Stimulated activated naive CD4-positive, alpha-beta T cell (primary cell): ENCODE measurements around the gene SSTR1.
A peak's percentile ranks its signal among the peaks of the same experiment; 100 is the strongest.

ENCODE experiments used
- DNase-seq, 6 experiments: peaks; one replicate each; lab custom pipeline; 2025; lab: John Stamatoyannopoulos, UW

SSTR1 gene

GRCh38 chr14:38202444-38203191, 5.1 kb upstream of the SSTR1 start:
- DNase-seq, result no peak

- DNase-seq, result no peak
These were observed 3.6 kb upstream of the SSTR1 start for GRCh38 chr14:38203929-38204718.

- DNase-seq, result no peak
These were observed 3.0 kb upstream of the SSTR1 start for GRCh38 chr14:38204719-38205115.

- DNase-seq, result no peak
These were observed 2.4 kb upstream of the SSTR1 start for GRCh38 chr14:38205119-38205813.

GRCh38 chr14:38205949-38206665, 1.6 kb upstream of the SSTR1 start:
- no peak for DNase-seq

GRCh38 chr14:38206689-38207376, 871 bp upstream of the SSTR1 start:
- DNase-seq, result no peak

GRCh38 chr14:38207377-38207735, 348 bp upstream of the SSTR1 start:
- no peak for DNase-seq

- peak in 1 of 6 experiments; percentile 5 for DNase-seq
These were observed 1.2 kb downstream of the SSTR1 start for GRCh38 chr14:38208618-38209562.

GRCh38 chr14:38209572-38210557, 2.2 kb downstream of the SSTR1 start:
- DNase-seq, result no peak

- no peak for DNase-seq
These were observed 3.0 kb downstream of the SSTR1 start for GRCh38 chr14:38210587-38211216.

- no peak for DNase-seq
These were observed 3.6 kb downstream of the SSTR1 start for GRCh38 chr14:38211255-38211735.

GRCh38 chr14:38212111-38212510, 4.4 kb downstream of the SSTR1 start:
- no peak for DNase-seq

GRCh38 chr14:38213001-38213400, 5.3 kb downstream of the SSTR1 start:
- no peak for DNase-seq

- DNase-seq, result no peak
These were observed 9.8 kb downstream of the SSTR1 start for GRCh38 chr14:38217553-38217952.

- DNase-seq, result no peak
These were observed 13.4 kb downstream of the SSTR1 start for GRCh38 chr14:38221077-38221476.

- DNase-seq, result no peak
These were observed 16.6 kb downstream of the SSTR1 start for GRCh38 chr14:38224338-38224737.

- DNase-seq, result no peak
These were observed 18.2 kb downstream of the SSTR1 start for GRCh38 chr14:38225946-38226345.

GRCh38 chr14:38226366-38226765, 18.7 kb downstream of the SSTR1 start:
- no peak for DNase-seq

- DNase-seq, result no peak
These were observed 25.5 kb downstream of the SSTR1 start for GRCh38 chr14:38233218-38233617.
